ENCODE results near the gene PITPNC1.

DNA sequence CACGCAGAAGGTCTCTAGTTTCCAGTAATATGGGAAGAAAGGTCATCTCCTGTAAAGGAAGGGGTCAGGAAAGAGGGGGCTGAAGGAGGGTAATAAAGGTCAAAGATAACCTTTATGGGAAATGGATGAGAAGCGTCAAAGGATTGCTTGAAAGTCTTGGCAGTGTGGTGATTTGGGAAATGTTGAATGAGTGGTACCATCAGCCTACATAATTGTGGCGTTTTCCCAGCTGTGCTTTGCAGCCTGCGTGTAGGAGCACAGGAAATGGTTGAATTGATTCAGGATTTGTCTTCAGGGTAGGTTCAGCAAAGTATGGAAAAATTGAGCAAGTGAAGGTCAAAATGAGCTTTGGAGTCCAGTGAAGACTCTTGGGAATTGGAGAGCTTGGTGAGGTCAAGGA, 224.8 kb downstream of the PITPNC1 start:
- no peak for TF ChIP-seq CTCF (IDR thresholded peaks at IDR 0.05)
- no peak for TF ChIP-seq POLR2A (IDR thresholded peaks at IDR 0.05)

Data from adrenal gland (tissue), 5 donors.